ENCODE measurements around the gene EXOC7.

The EXOC7 gene

GRCh38 chr17:76103274-76104139, at the start of gene EXOC7:
TSS of gene EXOC7 (minus strand) at chr17:76103787. CDS start at chr17:76103692, 95 bp downstream.
- intact Hi-C loops (cut with DNase I), result loop anchor here (1.0 kb wide), 1 partner anchor 31 kb away; the partner anchor contains the start of gene SRP68
- peak; percentile 84 to 98 (median 94) for DNase-seq

GRCh38 chr17:76153202-76153601, 49.6 kb upstream of the EXOC7 start:
- intact Hi-C loops (cut with DNase I), result no loop called here
- DNase-seq, result peak in 2 of 42 donors; percentile 3 to 21

- DNase-seq, result peak in 7 of 42 donors; percentile 28 to 56 (median 43)
- intact Hi-C loops (cut with DNase I), result no loop called here
Measured at GRCh38 chr17:76152591-76152990, 49.0 kb upstream of the EXOC7 start.

GRCh38 chr17:76151896-76152454, 48.4 kb upstream of the EXOC7 start:
- peak in 1 of 42 donors; percentile 3 for DNase-seq
- intact Hi-C loops (cut with DNase I), result no loop called here

GRCh38 chr17:76150712-76151622, 47.4 kb upstream of the EXOC7 start:
- DNase-seq, result peak in 2 of 42 donors; percentile 23 to 42
- intact Hi-C loops (cut with DNase I), result no loop called here

GRCh38 chr17:76149214-76149613, 45.6 kb upstream of the EXOC7 start:
- DNase-seq, result no peak
- intact Hi-C loops (cut with DNase I), result no loop called here

GRCh38 chr17:76148015-76148326, 44.4 kb upstream of the EXOC7 start:
- intact Hi-C loops (cut with DNase I), result no loop called here
- no peak for DNase-seq

GRCh38 chr17:76147211-76148014, 43.8 kb upstream of the EXOC7 start:
- intact Hi-C loops (cut with DNase I), result no loop called here
- DNase-seq, result no peak

GRCh38 chr17:76146053-76146851, 42.7 kb upstream of the EXOC7 start:
- intact Hi-C loops (cut with DNase I), result no loop called here
- DNase-seq, result no peak

- intact Hi-C loops (cut with DNase I), result no loop called here
- DNase-seq, result no peak
Measured at GRCh38 chr17:76145231-76146052, 41.9 kb upstream of the EXOC7 start.

GRCh38 chr17:76142585-76143041, 39.0 kb upstream of the EXOC7 start:
- intact Hi-C loops (cut with DNase I), result no loop called here
- DNase-seq, result peak in 1 of 42 donors; percentile 22

GRCh38 chr17:76142039-76142584, 38.5 kb upstream of the EXOC7 start:
- intact Hi-C loops (cut with DNase I), result no loop called here
- DNase-seq, result peak in 1 of 42 donors; percentile 18

- DNase-seq, result peak; percentile 83 to 96 (median 93)
- intact Hi-C loops (cut with DNase I), result no loop called here
Measured at GRCh38 chr17:76141212-76142038, 37.8 kb upstream of the EXOC7 start, which contains the start of gene FOXJ1. TSS of gene FOXJ1 (minus strand) at chr17:76141245. CDS start at chr17:76140395, 850 bp downstream.

GRCh38 chr17:76140661-76141211, 37.1 kb upstream of the EXOC7 start:
- no peak for DNase-seq
- intact Hi-C loops (cut with DNase I), result no loop called here
